ENCODE measurements around the gene NOS1.

The NOS1 gene

DNA sequence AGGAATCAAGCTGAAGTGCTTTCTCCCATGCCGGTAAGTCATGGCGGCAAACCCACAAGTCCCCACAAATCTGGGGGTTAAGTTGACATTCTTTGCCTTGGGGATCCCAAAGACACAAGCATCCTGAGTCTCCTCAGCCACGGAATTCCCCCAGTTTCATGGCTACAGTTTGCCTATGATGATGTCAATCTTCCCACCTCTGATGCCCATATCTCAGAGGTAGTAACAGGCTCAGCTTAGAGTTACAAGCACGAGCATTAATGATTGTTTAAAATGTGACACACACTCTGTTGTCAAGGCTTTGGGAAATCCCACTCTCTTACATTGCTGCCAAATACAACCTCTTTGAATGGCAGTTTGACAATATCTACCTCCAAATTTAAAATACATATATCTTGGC lies 22.3 kb downstream of the NOS1 start:
- Histone ChIP-seq H3K27ac (no peak overlapping the region), H3K4me3 (ENCODE audit: low read depth in 1 of 2, low read length in 1 of 2) (no peak overlapping the region), H3K4me1 (ENCODE audit: control insufficient read depth in 1 of 2, insufficient read depth in 1 of 2, low read depth in 1 of 2, low read length in 1 of 2) (peaks cover 0 to 5% of the 10 kb centered on the region in 2 experiments), H3K27me3 (peaks cover 20% of the 10 kb centered on the region), H3K36me3 (no peaks in the 10 kb centered on the region), H3K9me3 (no peaks in the 10 kb centered on the region)
- TF ChIP-seq, protein P1, sequence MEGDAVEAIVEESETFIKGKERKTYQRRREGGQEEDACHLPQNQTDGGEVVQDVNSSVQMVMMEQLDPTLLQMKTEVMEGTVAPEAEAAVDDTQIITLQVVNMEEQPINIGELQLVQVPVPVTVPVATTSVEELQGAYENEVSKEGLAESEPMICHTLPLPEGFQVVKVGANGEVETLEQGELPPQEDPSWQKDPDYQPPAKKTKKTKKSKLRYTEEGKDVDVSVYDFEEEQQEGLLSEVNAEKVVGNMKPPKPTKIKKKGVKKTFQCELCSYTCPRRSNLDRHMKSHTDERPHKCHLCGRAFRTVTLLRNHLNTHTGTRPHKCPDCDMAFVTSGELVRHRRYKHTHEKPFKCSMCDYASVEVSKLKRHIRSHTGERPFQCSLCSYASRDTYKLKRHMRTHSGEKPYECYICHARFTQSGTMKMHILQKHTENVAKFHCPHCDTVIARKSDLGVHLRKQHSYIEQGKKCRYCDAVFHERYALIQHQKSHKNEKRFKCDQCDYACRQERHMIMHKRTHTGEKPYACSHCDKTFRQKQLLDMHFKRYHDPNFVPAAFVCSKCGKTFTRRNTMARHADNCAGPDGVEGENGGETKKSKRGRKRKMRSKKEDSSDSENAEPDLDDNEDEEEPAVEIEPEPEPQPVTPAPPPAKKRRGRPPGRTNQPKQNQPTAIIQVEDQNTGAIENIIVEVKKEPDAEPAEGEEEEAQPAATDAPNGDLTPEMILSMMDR (IDR thresholded peaks at IDR 0.05): no peak

DNA sequence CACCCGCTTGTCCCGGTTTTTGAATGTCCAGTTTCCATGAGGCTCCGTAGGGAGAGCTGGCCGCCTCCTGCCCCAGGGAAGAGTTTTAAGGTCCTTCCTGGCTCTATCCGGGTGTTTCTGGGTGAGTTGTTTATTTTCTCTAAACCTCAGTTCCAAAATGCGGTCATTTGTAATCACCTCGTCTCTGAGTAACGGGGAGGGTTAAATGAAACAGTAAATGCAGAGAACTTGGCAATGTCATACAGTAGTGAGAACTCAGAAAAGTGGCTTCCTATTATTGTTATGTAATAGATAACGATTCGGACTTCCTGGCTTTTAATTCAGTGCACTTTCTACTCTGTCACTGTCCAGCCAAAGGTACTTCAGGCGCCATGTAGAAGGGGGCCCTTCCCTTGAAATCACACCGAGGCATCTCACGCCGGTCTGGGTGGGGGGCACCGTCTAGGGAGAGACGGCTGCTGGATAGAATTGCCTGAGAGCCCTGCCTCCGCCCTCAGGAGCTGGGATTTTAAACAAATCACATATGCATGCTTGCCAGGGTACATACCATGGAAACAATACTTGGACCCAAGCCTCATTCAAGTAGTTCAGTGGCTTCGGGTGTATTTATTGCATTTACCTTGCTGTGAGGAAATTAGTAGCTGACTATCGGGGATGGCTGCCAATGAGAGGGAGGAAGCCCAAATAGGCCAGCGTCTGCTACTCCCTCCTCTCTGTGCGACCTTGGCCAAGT lies 26.4 kb downstream of the NOS1 start:
- no peaks in the 10 kb centered on the region for H3K9me3 ChIP-seq
- H3K36me3 ChIP-seq: no peaks in the 10 kb centered on the region
- peaks cover 0 to 8% of the 10 kb centered on the region in 2 experiments for H3K4me1 ChIP-seq (ENCODE audit: control insufficient read depth in 1 of 2, insufficient read depth in 1 of 2, low read depth in 1 of 2, low read length in 1 of 2)
- TF ChIP-seq, protein P1 (IDR thresholded peaks at IDR 0.05): no peak
- no peak overlapping the region for H3K4me3 ChIP-seq (ENCODE audit: low read depth in 1 of 2, low read length in 1 of 2)
- H3K27me3 ChIP-seq: peaks cover 33% of the 10 kb centered on the region
- no peak overlapping the region for H3K27ac ChIP-seq

DNA sequence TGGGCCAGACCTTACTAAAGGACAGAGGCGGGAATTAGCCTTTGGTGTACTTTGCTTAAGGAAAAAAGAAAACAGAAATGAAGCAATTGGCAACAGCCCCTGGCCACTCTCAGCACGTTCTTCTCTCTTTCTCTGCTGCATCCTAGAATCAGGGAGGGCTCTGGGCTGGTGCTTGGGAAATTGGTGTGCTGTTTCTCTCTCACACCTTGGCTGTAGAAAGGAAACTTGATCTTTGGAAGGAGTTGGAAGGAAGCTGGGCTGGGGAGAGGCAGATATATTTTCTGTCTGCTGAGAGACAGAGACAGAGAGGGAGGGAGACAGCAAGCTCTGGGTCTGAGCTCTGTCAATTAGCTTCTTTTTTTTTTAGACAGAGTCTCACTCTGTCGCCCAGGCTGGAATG lies 27.4 kb downstream of the NOS1 start:
- Histone ChIP-seq H3K36me3 (no peaks in the 10 kb centered on the region), H3K27ac (no peak overlapping the region), H3K4me1 (ENCODE audit: control insufficient read depth in 1 of 2, insufficient read depth in 1 of 2, low read depth in 1 of 2, low read length in 1 of 2) (peaks cover 0 to 8% of the 10 kb centered on the region in 2 experiments), H3K4me3 (ENCODE audit: low read depth in 1 of 2, low read length in 1 of 2) (no peak overlapping the region), H3K9me3 (no peaks in the 10 kb centered on the region), H3K27me3 (peaks cover 33% of the 10 kb centered on the region)
- TF ChIP-seq, protein P1 (IDR thresholded peaks at IDR 0.05): no peak

DNA sequence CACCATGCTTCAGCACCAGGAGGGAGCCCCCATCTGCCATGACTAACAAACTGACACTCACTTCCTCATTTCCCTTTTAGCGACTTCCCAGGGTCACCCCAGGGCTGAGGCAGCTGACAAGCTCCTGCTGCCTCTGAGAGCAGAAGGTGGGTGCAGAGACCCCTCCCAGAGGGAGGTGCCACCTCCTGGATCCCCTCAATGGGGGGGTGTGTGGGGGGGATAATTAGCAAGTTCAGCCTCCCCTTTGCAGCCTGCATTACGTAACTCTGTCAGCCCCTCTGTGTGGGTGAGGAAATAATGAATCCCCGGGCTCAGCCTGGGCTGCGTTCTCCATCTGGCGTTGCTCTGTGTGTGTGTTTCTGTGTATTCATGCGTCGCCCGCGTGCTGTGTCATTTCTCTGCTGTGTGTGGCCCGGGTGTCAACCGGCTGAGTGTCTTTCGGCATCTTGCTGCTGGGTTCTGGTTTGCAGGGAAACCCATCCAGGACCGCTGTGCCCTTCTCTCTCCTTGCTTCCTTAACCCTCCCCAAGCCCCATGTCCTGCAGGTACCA lies 28.0 kb downstream of the NOS1 start:
- no peaks in the 10 kb centered on the region for H3K36me3 ChIP-seq
- no peaks in the 10 kb centered on the region for H3K9me3 ChIP-seq
- peaks cover 33% of the 10 kb centered on the region for H3K27me3 ChIP-seq
- no peak overlapping the region for H3K27ac ChIP-seq
- TF ChIP-seq, protein P1 (IDR thresholded peaks at IDR 0.05): no peak
- H3K4me1 ChIP-seq (ENCODE audit: control insufficient read depth in 1 of 2, insufficient read depth in 1 of 2, low read depth in 1 of 2, low read length in 1 of 2): peaks cover 0 to 8% of the 10 kb centered on the region in 2 experiments
- H3K4me3 ChIP-seq (ENCODE audit: low read depth in 1 of 2, low read length in 1 of 2): no peak overlapping the region

DNA sequence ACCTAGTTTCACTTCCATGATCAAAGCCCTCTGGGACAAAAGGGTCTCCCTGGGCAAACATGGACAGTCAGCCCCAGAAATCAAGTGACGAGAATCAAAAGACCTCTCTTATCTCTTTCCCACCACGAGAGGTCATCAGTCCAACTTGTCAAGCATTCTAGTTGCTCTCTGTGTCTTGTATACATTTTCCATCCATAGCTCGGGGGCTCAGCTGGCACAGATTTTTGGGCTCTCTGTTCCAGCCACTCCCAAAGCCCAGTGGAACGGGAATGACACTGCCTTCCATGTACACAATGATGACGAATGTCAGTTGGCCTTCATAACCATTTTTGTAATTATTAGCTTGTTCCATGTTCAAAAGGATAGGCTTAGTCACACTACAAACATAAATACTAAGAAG lies 29.7 kb downstream of the NOS1 start:
- H3K36me3 ChIP-seq: no peaks in the 10 kb centered on the region
- TF ChIP-seq, protein P1 (IDR thresholded peaks at IDR 0.05): no peak
- no peak overlapping the region for H3K27ac ChIP-seq
- peaks cover 33% of the 10 kb centered on the region for H3K27me3 ChIP-seq
- H3K4me1 ChIP-seq (ENCODE audit: control insufficient read depth in 1 of 2, insufficient read depth in 1 of 2, low read depth in 1 of 2, low read length in 1 of 2): peaks cover 0 to 8% of the 10 kb centered on the region in 2 experiments
- no peak overlapping the region for H3K4me3 ChIP-seq (ENCODE audit: low read depth in 1 of 2, low read length in 1 of 2)
- H3K9me3 ChIP-seq: no peaks in the 10 kb centered on the region
